Gastrocnemius medialis (tissue), 4 donors: ENCODE data around the gene ZNF837. TPM values are rescaled to one million over a fixed set of nuclear protein-coding genes. Genes with fewer than 3 reads are reported as not detected.

Experiments
- ATAC-seq, 2 donors: fragments of 150-250 bp; one replicate each; pipeline ENCODE4 v1.9.1; 2016
- DNase-seq, 2 donors: peaks; one replicate each; pipeline ENCODE4 v3.0.0-alpha.2; 2019
- H3K27ac ChIP-seq, 4 donors: fragments of 200-600 bp; sonication (generic); 1 replicate in 1 of 4; 2 replicates in 3 of 4; pipeline ENCODE4 v1.5.1; 2016 to 2018; ENCODE audit warnings: mild to moderate bottlenecking in 2 of 4, moderate library complexity in 1 of 4
- H3K27me3 ChIP-seq, 3 donors: fragments of 200-600 bp; sonication (generic) in 2 of 3; 1 replicate in 1 of 3; 2 replicates in 2 of 3; pipeline versions ENCODE4 v1.5.1 to v1.6.0; 2016 to 2019; ENCODE audit warnings: mild to moderate bottlenecking in 1 of 3, moderate library complexity in 1 of 3
- H3K36me3 ChIP-seq, 2 donors: fragments of 200-600 bp; sonication (generic) in 1 of 2; one replicate each; pipeline ENCODE4 v1.5.1; 2017 to 2018
- H3K4me1 ChIP-seq, 2 donors: fragments of 200-600 bp; sonication (generic) in 1 of 2; one replicate each; pipeline ENCODE4 v1.5.1; 2016 to 2017; ENCODE audit warnings: mild to moderate bottlenecking in 2 of 2
- H3K4me3 ChIP-seq, 4 donors: fragments of 200-600 bp; sonication (generic) in 3 of 4; 1 replicate in 1 of 4; 2 replicates in 3 of 4; pipeline ENCODE4 v1.5.1; 2016 to 2019; ENCODE audit warnings: mild to moderate bottlenecking in 2 of 4
- H3K9me3 ChIP-seq, 3 donors: fragments of 200-600 bp; sonication (generic) in 2 of 3; 1 replicate in 1 of 3; 2 replicates in 2 of 3; pipeline ENCODE4 v1.5.1; 2016 to 2019
- POLR2A ChIP-seq, 2 donors: fragments of 450-650 bp; IDR thresholded peaks; one replicate each; pipeline ENCODE4 v1.6.1; 2017; ENCODE audit warnings: antibody characterized with exemption in 2 of 2, mild to moderate bottlenecking in 2 of 2, moderate library complexity in 2 of 2
- in situ Hi-C, 4 donors: fragments of 200-750 bp; cut with MboI; loops; one replicate each; pipeline versions ENCODE4 v1.15.0 to v1.8.0; 2017; ENCODE audit warnings: low sequenced_read_pairs in 4 of 4
- intact Hi-C: fragments of 100-400 bp; cut with DNase I; formaldehyde crosslinking; loops from one replicate; pipeline ENCODE4 v1.15.1; 2023; ENCODE audit warnings: low total_unique reads
- total RNA-seq, 4 donors: library from RNA; depleted of rRNA; stranded (reverse); fragments of >200 nt; gene quantifications; one replicate each; pipeline versions ENCODE4 v1.1.0 to v1.2.3, GENCODE V29; 2016
- TF ChIP-seq, protein P1 (sequence below), 5 experiments: fragments of 450-650 bp in 3 of 5; fragments of 200-600 bp in 2 of 5; sonication (generic) in 2 of 5; IDR thresholded peaks in 4 of 5; conservative IDR thresholded peaks in 1 of 5; 1 replicate in 4 of 5; 2 replicates in 1 of 5; pipeline ENCODE4 v1.5.1; 2016 to 2019; ENCODE audit warnings: antibody characterized with exemption in 5 of 5, mild to moderate bottlenecking in 3 of 5, moderate library complexity in 3 of 5

Gene ZNF837
- total RNA-seq, 4 donors from 2014 or later, result 0.11 to 0.36 TPM; not detected in 2

GRCh38 chr19:58397533-58398037 lies 16.8 kb upstream of the ZNF837 start:
- in situ Hi-C loops, result no loop called here
- peaks cover 18 to 25% (median 19%) of the 10 kb centered on the region in 3 donors for H3K27me3 ChIP-seq
- TF ChIP-seq, protein P1, sequence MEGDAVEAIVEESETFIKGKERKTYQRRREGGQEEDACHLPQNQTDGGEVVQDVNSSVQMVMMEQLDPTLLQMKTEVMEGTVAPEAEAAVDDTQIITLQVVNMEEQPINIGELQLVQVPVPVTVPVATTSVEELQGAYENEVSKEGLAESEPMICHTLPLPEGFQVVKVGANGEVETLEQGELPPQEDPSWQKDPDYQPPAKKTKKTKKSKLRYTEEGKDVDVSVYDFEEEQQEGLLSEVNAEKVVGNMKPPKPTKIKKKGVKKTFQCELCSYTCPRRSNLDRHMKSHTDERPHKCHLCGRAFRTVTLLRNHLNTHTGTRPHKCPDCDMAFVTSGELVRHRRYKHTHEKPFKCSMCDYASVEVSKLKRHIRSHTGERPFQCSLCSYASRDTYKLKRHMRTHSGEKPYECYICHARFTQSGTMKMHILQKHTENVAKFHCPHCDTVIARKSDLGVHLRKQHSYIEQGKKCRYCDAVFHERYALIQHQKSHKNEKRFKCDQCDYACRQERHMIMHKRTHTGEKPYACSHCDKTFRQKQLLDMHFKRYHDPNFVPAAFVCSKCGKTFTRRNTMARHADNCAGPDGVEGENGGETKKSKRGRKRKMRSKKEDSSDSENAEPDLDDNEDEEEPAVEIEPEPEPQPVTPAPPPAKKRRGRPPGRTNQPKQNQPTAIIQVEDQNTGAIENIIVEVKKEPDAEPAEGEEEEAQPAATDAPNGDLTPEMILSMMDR (IDR thresholded peaks at IDR 0.05 in 4 of 5, conservative IDR thresholded peaks at IDR 0.05 in 1 of 5), result no peak
- no peak for TF ChIP-seq POLR2A (IDR thresholded peaks at IDR 0.05)
- intact Hi-C loops, result no loop called here
- H3K36me3 ChIP-seq, result peaks cover 0 to 25% of the 10 kb centered on the region in 2 donors
- DNase-seq (no peak), ATAC-seq (no peak)
- no peak overlapping the region for H3K27ac ChIP-seq
- no peak overlapping the region for H3K4me3 ChIP-seq
- H3K9me3 ChIP-seq, result no peaks in the 10 kb centered on the region
- peaks cover 8 to 17% of the 10 kb centered on the region in 2 donors for H3K4me1 ChIP-seq

DNA sequence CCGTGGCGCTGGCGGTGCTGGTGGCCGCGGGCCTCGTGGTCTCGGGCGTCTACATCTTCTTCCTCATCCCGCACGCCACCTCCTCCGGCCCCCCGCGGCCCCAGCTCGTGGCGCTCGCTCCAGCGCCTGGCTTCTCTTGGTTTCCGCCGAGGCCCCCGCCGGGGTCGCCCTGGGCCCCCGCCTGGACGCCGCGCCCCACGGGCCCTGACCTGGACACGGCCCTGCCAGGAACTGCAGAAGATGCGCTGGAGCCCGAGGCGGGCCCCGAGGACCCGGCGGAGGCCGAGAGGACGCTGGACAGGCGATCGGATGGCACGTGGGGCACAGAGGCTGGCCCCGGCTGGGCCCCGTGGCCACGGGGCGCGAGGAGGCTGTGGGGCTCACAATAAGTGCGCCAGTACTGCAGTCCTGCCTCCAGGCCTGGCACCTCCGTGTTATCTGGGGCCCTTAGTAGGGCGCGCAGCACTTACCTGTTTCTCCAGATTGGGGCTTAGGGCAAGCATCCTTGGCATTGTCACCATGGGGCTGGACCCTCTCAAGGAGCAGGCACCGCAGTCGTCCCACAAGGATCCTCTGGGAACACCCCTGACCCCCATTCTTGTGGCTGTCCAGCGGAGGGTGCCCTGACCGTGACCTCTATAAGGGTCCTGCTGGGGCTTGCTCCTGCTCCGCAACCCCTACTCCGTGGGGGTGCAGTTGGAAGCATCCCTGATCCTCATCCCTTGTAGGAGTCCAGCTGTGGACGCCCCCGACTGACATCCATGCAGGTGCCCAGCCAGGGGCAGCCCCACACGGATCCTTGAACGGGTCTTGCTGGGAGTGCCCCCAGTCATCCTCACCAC lies 16.1 kb upstream of the ZNF837 start:
- no peaks in the 10 kb centered on the region for H3K9me3 ChIP-seq
- DNase-seq (no peak), ATAC-seq (no peak)
- TF ChIP-seq, protein P1 (IDR thresholded peaks at IDR 0.05 in 4 of 5, conservative IDR thresholded peaks at IDR 0.05 in 1 of 5), result no peak
- TF ChIP-seq POLR2A (IDR thresholded peaks at IDR 0.05), result no peak
- H3K27ac ChIP-seq, result no peak overlapping the region
- peaks cover 18 to 25% (median 19%) of the 10 kb centered on the region in 3 donors for H3K27me3 ChIP-seq
- H3K36me3 ChIP-seq, result peaks cover 0 to 29% of the 10 kb centered on the region in 2 donors
- intact Hi-C loops (no loop called here), in situ Hi-C loops (no loop called here)
- H3K4me3 ChIP-seq, result no peak overlapping the region
- peaks cover 8 to 15% of the 10 kb centered on the region in 2 donors for H3K4me1 ChIP-seq

DNA sequence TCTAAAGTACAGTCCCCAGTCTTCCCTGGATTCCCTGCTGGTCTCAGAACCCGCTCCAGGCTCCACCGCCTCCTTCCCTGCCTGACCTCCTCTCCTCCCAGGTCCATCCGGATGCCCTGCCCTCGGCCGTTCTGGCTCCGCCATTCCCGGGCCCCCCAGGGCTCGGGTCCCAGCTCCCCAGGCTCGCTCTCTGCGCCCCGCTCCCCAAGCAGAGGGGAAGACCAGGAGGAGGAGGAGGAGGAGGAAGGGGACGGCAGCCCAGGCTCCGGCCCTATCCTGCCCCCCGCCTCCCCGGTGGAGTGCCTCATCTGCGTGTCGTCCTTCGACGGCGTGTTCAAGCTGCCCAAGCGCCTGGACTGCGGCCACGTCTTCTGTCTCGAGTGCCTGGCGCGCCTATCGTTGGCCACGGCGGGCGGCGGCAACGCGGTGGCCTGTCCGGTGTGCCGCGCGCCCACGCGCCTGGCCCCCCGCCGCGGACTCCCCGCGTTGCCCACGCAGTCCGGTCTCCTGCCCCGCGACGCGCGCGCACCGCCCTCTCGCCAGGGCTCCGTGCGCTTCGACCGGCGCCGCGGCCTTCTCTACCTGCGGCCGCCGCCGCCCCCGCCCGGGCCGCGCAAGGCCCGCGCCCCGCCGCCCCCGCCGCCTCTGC lies 15.3 kb upstream of the ZNF837 start:
- H3K9me3 ChIP-seq, result no peaks in the 10 kb centered on the region
- peaks cover 0 to 37% of the 10 kb centered on the region in 2 donors for H3K36me3 ChIP-seq
- H3K4me3 ChIP-seq, result peak overlapping the region in 1 of 4 donors; percentile 3
- H3K4me1 ChIP-seq, result peaks cover 8 to 10% of the 10 kb centered on the region in 2 donors
- H3K27ac ChIP-seq, result no peak overlapping the region
- peaks cover 18 to 25% (median 19%) of the 10 kb centered on the region in 3 donors for H3K27me3 ChIP-seq
- intact Hi-C loops, result no loop called here
- TF ChIP-seq, protein P1 (IDR thresholded peaks at IDR 0.05 in 4 of 5, conservative IDR thresholded peaks at IDR 0.05 in 1 of 5), result no peak
- TF ChIP-seq POLR2A (IDR thresholded peaks at IDR 0.05), result no peak
- ATAC-seq (no peak), DNase-seq (no peak)
- in situ Hi-C loops, result no loop called here

DNA sequence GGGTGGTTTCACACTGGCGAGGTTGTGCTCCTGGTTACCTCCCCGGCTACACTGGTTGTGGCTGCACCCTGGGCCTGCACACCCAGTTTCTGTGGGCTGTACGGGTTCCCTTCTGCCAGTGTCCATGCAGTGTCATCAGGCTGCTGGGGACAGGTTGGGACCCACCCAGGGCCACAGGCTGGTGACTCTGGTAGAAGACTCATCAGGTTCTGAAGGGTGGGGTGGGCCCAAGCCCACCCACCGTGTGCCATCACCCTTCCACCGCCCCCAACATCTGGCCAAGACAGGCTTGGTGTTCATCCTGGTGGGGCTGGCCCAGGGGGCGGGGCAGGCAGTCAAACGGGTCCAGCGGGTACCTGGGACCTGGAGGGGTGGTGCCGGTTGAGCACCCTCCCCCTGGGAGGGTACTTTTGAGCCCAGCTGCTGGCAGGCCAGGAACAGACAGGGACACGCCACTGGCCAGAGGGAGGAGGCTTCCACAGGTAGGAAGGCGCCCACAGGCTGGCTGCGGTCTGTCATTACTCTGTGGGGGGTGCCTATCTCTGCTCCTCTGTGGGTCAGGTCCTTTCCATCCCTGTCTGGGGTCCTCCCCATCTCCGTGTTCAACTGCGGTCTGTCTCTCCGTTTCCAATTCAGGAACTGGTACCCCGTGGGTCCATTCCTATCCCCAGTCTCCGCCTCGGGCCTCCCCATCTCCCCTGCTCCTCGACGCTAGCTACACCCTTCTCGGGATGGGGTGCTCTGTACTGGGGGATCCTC lies 14.6 kb upstream of the ZNF837 start, which contains the start of gene RNF225:
TSS of gene RNF225 (plus strand) at position 437 of the 759 bp plus-strand sequence. CDS start 434 bp downstream, outside the sequence.
- peak within 1 kb of the TSS in 1 of 4 donors; percentile 3 for H3K4me3 ChIP-seq

More for the DNA sequence above, 14.6 kb upstream of the ZNF837 start, which contains the start of gene RNF225:
- intact Hi-C loops (no loop called here), in situ Hi-C loops (no loop called here)
- peaks cover 0 to 44% of the 10 kb centered on the region in 2 donors for H3K36me3 ChIP-seq
- TF ChIP-seq POLR2A (IDR thresholded peaks at IDR 0.05), result no peak
- TF ChIP-seq, protein P1 (IDR thresholded peaks at IDR 0.05 in 4 of 5, conservative IDR thresholded peaks at IDR 0.05 in 1 of 5), result no peak
- H3K27me3 ChIP-seq, result peaks cover 18 to 25% (median 19%) of the 10 kb centered on the region in 3 donors
- no peaks in the 10 kb centered on the region for H3K9me3 ChIP-seq
- ATAC-seq, result no peak
- H3K27ac ChIP-seq, result no peak within 1 kb of the TSS
- H3K4me1 ChIP-seq, result peaks cover 4 to 7% of the 10 kb centered on the region in 2 donors
- DNase-seq, result no peak
